Stimulated activated CD4-positive, alpha-beta T cell treated with anti-CD3 and anti-CD28 coated beads, TNF-alpha, amount 100 ng/mL, for 48 hours (primary cell): ENCODE results near the gene MYF5.
"Not testable (repeated sequence)": the region's sequence is repeated elsewhere in the genome, so short reads cannot be mapped to it uniquely, and the experiment has no call there.

ENCODE experiments used
- DNase-seq, 3 donors: peaks; one replicate each; pipeline ENCODE4 v3.0.0-alpha.2; 2020; ENCODE audit warnings: low read depth in 3 of 3

Gene MYF5

DNA sequence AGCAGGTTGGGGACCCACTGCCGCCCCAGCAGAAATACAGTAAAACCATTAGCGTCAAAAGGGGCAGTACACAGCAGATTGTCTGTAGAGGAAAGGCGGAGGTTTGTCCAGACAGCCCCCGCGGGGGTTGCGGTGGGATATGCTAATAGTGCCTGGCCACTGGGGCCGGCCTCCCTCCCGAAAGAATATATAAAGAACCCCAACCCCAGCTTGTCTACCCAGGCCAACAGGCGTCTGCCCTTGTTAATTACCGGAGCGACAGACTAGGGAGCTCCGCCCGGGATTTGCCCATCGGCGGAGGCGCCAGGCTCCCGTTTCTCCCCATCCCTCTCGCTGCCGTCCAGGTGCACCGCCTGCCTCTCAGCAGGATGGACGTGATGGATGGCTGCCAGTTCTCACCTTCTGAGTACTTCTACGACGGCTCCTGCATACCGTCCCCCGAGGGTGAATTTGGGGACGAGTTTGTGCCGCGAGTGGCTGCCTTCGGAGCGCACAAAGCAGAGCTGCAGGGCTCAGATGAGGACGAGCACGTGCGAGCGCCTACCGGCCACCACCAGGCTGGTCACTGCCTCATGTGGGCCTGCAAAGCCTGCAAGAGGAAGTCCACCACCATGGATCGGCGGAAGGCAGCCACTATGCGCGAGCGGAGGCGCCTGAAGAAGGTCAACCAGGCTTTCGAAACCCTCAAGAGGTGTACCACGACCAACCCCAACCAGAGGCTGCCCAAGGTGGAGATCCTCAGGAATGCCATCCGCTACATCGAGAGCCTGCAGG lies at the start of gene MYF5:
Gene MYF5 (plus strand): TSS at position 217 of the 774 bp plus-strand sequence. CDS start 152 bp downstream, at position 369.
- no peak for DNase-seq

- no peak for DNase-seq
Observed at GRCh38 chr12:80670214-80670613, 46.5 kb upstream of the MYF5 start.

DNA sequence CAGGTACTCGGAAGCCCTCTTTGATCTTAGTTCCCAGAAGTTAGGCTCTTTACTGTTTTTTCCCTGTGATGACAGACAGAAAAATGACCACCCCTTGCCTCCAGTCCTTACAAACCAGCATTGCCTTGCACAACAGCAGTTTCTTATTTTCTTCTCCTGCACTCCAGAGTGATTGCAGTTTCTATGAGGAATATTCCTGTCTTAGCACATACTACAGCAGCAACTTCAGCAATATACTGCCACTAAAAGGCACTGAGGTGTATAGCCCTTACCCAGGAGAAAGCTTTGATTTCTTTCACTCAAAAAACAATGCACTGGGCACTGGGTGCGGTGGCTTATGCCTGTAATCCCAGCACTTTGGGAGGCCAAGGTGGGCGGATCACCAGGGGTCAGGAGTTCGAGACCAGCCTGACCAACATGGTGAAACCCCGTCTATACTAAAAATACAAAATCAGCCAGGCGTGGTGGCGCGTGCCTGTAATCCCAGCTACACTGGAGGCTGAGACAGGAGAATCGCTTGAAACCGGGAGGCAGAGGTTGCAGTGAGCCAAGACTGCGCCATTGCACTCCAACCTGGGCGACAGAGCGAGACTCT lies 40.6 kb upstream of the MYF5 start:
- not testable (repeated sequence) for DNase-seq

- no peak for DNase-seq
Observed at GRCh38 chr12:80676856-80677255, 39.9 kb upstream of the MYF5 start.

DNA sequence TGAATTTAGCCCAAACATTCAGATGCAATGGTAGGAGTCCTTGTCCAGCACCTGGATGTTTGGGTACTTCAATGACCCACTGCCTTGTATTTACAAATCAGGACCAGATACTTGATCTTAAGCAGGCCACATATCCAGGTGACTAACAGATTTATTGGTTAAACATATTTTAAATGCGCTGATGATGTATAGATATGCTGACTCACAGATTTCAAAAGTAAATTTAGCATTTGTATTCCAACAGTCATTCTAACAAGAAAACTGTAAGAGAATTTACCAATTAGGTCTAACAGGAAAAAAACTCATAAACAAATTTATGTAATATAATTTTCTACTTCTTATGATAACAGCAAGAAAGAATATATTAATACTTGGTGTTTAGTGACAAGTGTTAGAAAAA lies 38.7 kb upstream of the MYF5 start:
- DNase-seq, result no peak

GRCh38 chr12:80679346-80680131 lies 37.2 kb upstream of the MYF5 start:
- no peak for DNase-seq

- no peak for DNase-seq
Observed at GRCh38 chr12:80681287-80681686, 35.4 kb upstream of the MYF5 start.

DNA sequence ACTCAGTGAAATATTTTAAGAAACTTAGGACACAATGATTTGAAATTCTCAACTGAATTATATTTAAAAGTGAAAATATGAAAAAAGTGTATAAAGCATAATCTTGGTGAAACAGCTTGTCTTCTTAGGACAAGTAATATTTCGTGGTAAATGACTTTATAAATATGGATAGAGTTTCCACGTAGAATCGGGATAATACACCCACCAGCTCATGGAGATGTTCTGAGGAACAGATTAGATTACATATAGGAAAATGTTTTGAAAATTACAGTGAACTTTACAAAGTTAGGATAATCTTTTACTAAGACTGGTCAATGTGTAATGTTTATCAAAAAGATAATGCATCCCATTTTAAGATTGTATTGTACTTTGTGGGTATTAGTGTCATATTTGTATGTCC lies 34.9 kb upstream of the MYF5 start:
- DNase-seq, result no peak

DNA sequence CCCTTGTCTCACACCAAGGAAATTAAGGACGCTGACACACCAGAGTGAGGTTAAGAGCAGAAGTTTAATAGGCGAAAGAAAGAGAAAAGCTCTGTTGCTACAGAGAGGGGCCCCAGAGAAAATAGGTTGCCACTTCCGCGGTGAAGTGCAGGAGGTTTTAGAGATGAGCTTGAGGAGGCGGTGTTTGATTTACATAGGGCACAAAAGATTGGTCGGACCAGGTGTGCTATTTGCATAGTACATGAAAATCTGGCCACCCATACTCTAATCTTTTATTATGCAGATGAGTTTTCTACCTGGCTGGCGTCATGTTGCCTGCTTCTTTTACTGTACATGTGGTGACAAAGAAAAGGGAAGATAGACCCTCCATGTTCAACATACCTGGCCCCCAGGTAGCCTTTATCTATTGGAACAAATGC lies 32.6 kb upstream of the MYF5 start:
- DNase-seq, result no peak

DNA sequence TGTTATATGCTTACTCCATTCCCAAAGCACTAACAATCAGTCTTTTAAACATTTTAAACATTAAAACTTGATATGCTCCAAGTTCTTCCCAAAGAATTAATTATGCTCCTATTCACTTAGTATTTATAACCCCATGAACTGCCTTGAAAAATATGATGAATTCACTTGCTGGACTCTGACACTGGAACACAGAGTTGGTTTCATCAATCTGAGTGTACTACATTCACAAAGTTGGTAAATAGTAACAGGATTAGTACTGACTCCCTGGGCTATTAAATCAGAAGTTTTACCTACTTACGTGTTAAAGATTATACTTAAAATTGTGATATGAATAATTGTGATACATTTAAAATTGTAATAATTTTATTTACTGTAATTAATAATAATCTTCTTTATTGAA lies 26.6 kb upstream of the MYF5 start:
- DNase-seq, result no peak

- DNase-seq, result no peak
Observed at GRCh38 chr12:80690513-80690912, 26.2 kb upstream of the MYF5 start.

DNA sequence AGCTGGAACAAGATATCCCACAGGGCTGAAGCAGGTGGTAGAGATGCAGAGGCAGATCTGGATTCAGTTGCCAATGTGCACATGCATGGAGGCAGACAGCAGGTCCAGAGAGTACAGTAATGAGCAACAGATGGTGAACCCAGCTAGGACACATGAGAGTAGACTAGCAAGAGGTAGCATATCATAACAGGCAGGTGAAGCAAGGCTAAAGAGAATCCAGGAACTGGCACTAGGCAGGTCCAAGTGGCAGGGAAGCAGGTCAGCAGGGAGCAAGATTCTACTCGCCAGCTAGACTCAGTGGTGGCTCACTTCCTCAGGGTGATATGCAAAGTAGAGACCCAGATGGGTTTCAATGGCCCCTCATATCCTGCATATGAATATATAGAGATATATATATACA lies 24.6 kb upstream of the MYF5 start:
- no peak for DNase-seq

- DNase-seq, result no peak
Observed at GRCh38 chr12:80697270-80697887, 19.3 kb upstream of the MYF5 start.

DNA sequence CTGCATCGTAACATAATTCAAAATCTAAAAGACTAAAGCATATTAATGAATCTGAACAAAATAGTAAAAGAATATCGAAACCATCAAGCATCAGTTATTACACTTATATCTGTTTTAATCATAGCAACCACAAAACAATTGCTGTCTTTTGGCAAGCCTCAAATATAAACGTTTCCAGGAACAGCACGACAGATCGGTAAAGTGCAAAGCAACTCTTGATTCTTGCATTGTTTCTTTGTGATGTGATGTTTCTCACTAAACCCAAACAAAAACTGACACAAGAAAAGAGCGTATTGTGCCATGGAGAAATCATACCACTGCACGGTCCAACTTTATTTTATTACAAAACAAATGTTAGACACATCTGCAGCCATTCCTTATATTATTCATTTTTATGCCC lies 18.5 kb upstream of the MYF5 start:
- no peak for DNase-seq

DNA sequence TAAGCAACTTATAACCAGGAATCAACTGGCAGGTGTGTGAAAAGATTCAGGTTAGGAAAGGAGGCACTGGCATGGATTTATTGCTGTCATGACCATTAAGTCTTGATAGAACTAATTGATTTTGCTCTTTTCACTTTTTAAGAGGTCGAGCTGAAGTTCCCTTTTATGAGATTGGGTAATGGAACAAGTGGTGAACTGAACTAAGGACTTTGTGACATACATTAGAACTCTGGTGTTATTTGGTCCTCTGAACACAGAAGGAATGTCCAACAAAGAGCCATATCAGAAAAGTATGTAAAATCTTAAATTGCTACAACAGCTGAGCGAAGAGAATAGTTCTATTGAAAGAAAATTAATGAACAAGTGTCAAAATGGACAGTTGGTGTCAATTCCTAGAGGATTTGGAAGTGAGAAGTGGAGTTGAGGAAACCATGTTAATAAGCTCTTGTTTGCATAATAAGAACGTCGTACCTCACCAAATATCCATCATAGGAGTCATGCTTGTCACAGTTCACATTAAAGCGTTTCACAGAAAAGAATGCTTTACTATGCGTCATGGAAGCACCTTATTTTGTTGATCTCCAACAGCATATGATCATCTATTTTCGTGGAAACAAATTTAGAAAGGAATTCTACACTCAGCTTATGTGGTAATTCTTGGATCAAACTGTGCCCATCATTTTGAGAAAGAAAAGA lies 17.7 kb upstream of the MYF5 start:
- DNase-seq, result no peak

- DNase-seq, result no peak
Observed at GRCh38 chr12:80700327-80700726, 16.4 kb upstream of the MYF5 start.

- DNase-seq, result no peak
Observed at GRCh38 chr12:80701388-80701787, 15.3 kb upstream of the MYF5 start.

- DNase-seq, result no peak
Observed at GRCh38 chr12:80702889-80703805, 13.6 kb upstream of the MYF5 start.

DNA sequence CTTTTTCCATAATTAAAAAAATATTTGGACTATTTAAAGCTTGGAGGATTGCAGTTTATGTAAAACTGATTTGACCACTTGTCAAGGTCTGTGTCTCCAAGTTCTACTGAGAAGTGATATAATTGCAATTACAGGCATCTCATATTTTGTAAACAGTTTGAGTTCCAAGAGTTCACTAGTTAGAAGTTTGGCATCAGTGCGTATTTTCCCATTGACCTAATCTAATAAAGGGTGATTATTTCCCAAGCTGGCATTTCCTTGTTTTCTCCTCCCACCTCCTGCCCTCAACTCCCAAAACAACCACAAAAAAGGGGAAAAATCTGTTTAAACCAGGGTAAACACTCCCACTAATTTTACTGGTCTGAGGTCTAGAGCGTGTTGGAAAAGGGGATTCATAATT lies 12.3 kb upstream of the MYF5 start:
- no peak for DNase-seq

DNA sequence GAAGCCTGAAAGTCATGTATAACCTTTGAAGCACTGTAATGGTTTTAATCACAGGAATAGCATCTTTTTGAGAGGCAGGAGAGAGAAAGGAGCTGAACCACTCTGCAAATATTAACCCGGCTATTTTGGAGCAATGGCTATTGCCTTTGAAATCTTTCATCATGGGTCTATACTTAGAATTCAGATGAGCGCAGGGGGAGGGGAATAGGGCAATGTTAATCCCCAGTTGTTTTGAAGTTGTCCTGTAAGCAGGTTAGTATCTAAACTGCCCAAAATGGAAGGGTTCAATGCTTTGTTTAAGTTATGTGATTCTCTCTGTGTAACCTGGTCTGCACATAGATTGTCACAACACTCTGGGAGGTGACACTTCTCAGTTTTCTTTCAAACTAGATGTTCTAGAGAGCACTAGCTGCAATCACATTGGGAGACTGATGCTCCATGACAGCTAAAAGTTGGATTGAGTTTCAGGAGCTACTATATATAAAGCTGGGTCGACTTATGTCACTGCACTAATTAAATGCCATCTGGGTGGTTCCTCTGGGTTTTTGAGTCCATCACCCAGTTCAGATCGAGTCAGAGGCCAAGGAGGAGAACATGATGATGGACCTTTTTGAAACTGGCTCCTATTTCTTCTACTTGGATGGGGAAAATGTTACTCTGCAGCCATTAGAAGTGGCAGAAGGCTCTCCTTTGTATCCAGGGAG lies 9.4 kb upstream of the MYF5 start, which contains the start of gene MYF6:
Gene MYF6 (plus strand): TSS at position 509 of the 704 bp plus-strand sequence. CDS start 86 bp downstream, at position 595.
- no peak for DNase-seq
